ENCODE results near the gene DLGAP3.
A peak's percentile ranks its signal among the peaks of the same experiment; 100 is the strongest.

Gene DLGAP3

DNA sequence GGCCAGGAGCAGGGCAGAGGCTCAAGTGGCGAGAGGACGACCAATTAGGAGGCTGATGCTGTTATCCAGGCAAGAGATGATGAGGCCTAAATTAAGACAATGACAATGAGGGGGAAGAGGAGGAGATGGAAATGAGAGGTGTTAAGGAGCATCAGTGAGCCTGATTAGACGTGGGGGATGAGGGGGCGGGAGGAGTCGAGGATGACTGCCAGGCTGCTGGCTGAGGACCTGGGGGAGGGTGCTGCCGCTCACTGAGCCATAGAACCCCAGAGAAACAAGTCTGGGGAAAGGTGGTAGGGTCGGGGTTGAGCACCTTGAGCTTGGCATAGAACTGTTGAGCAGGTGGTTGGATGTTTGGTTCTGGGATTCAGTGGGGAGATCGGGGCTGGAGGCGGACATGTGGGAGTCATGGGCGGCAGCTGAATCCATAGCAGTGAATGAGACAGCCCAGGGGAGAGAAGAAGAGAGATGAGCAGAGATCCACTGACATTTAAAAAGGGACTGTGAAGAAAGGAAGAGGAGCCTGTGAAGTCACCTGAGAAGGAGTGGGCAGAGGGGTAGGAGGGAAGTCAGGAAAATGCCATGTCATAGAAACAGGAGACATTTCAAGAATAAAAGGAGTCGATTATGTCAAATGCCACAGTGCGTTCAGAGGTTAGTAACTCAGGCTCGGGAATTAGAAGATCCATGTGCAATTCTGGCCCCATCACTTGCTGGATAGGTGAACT is 28.5 kb downstream of the DLGAP3 start:
- no peak for DNase-seq (ENCODE audit: low spot score)

DNA sequence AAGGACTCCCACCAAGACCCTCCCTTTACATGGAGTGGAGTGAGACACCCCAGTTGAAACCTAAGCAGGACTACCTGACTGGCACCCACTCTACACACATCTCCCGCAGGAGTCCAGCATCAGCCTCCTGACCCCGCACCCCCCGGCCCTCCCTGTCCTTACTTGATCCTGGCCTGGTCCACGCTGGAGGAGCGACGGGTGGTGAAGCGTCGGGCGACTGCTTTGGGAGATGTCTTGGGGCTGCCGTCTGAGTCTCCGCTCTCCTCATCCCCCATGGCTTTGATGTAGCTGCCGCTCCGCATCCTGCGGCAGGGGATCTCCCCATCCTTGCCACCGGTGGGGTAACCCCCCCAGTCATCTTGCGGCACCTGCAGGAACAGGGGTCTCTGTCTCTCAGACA is 29.5 kb downstream of the DLGAP3 start:
- no peak for DNase-seq (ENCODE audit: low spot score)

DNA sequence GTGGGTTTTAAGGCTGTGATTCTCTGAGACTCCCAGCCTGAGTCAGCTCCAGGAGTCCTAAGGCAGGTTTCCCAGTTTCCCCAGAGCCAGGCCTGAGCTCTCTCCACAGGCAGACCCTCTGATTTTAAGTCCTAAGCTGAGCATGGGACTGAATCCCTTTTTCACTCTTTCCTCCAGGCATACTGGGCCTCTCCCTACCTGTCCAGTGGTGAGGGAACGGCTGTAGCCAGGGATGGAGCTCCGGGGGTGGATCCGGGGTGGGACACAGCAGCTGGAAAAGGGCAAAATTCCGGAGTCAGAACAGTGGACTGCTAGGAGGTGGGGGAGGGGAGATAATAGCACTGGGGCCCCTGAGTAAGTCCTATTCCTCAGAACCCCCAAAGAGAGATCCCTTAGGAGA is 30.0 kb downstream of the DLGAP3 start:
- no peak for DNase-seq (ENCODE audit: low spot score)

DNA sequence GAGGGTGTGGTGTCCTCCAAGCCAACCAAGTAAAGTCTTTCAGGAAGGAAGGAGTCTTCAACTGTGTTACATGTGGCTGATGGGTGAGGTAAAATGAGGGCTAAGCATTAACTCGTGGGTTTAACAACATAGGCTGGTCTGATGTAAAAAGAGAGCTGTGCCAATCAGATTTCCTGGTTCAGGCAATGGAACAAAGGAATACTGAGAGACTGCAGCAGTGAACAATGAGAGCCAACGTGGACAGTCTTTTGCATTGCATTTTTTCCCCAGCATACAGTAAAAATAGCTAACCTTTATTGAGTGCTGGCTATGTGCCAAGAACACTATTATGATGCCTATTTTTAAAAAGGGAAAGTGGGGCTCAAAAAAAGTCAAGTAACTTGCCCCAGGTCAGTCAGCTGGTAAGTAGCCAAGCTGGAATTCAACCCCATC is 31.1 kb downstream of the DLGAP3 start:
- DNase-seq (ENCODE audit: low spot score), result no peak

DNA sequence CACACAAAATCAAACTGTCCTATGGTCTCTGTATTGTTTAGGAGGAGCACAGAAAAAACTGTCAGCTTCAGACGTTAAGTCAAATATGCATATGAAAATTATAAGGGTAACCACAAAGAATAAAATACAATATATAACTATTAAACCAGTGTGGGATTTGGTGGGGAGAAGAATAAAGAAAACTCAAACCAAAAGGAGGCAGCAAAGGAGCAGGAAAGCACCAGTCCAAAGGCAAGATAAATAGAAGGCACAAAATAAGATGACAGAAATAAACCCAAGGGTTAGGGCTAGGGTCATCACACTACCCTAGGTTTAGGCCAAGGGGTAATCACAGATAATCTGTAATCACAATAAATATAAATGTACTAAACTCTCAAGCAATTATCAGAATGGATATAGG is 32.8 kb downstream of the DLGAP3 start:
- DNase-seq (ENCODE audit: low spot score), result no peak

DNA sequence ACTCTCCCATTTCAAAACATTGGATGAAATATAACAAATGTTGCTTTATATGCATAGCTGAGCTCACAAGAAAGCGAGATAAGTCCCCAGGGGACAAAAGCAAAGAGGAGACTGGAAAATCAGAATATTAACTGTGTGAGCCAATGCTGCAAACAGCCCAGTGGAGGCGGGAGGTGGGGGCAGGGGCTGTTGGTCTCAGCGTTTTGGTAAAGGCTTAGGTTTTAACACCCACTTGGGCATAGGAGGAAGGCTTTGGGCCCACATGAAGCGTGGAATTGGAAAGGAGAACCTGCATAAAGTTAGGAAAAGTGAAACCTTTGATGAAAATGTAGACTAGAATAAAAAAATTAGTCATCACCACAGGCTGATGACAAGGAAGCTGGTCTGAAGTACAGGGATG is 39.7 kb downstream of the DLGAP3 start:
- no peak for DNase-seq (ENCODE audit: low spot score)

DNA sequence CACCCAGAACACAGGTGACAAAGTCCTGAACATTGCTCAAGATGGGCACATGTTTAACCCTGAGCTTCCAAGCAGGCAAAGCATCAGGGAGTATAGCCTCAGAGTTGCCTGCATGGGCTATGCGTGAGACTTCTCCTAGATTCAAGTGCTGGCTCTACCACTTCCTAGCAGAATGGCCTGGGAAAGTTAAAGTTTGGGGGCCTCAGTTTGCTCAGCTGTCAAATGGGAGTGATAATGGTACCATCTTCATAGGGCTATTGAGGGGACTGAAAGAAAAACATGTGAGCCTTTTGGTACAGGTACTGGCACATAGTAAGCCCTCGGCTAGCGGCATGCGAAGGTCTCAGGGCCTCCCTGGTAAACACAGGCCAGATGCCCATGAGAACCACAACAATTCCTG is 41.9 kb downstream of the DLGAP3 start:
- no peak for DNase-seq (ENCODE audit: low spot score)

DNA sequence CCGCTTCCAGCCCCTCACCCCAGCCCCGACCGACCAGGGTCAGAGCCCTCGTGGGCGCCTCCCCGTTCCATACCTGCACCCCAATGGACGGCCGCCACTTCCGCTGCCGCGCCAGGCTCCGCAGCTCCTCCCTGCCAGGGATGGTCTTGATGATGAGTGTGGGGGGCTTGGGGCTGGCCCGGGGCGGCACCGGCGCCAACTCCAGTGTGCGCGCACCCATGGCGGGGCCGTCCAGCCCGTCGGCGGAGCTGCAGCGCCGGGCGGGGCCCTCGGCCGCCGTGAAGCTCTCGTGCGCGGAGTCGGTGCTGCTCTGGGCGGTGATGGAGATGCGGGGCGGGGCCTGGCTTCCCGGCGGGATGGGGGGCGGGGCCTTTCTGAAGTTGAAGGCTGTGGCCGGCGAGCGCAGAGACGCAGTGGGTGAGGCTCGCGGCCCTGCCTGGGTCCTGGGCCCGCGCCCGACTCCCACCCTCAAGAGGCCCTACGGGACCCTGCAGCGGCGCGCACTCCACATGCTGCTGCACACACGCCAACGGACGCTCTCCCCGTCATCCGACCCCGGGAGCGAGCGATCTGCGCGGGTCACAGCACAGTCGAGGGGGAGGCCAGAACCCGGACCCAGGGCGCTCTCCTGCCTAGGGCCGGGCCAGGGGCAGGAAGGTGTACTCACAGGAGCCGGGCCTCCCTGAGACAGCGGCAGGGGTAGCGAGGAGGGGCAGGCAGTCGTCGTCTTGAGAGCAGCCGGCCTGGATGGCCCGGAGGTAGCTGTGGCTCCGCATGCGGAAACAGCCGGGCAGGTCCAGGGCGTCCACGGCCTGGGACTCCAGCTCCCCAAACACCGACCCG is 43.8 kb downstream of the DLGAP3 start:
- peak; percentile 87 for DNase-seq (ENCODE audit: low spot score)

DNA sequence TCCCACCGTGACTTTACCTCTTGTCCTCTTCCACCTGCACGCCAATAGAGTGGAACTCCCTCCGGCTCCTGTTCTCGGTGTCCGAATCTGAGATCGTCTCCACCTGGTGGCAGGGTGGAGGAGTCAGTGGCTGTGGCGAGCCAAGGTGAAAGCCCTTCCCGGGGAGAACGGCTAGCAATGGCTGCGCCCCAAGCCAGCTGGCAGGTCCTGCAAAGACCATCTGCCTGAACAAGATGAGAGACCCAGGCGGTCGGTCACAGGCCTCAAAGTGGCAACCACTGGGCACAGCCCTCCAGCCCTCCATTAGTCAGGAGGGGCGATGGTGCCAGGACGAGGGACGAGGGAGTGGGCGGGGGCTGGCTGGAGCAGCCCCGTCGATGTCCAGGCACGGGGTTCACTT is 44.5 kb downstream of the DLGAP3 start:
- no peak for DNase-seq (ENCODE audit: low spot score)

DNA sequence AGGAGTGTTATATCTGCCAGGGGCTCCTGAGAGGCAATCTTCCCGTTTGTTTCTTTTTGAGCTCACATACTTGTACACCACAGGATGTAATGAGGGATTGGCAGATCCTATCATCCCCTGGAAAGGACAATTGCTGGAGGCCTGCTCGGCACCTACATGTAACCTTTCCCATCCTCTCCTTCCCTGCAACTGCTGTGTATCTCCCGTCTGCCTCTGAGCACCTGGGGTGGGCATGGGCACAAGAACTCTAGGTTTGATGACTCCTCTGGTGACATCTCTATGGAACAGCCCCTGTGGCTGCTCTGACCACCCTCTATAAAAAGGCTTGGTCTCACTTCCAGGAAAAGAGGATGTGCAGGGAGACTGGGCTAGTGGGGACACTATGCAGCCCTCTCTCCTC is 44.9 kb downstream of the DLGAP3 start:
- no peak for DNase-seq (ENCODE audit: low spot score)

DNA sequence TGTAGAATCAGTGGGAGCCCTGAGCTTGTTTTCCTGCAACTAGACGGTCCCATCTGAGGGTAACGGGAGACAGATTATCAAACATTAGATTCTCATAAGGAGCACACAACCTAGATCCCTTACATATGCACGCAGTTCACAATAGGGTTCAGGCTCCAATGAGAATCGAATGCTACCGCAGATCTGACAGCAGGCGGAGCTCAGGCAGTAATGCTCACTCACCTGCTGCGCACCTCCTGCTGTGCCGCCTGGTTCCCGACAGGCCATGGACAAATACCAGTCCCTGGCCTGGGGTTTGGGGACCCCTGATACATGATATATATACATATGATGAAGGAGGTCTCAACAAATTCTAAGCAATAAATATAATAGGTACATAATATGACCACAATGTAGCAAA is 50.2 kb downstream of the DLGAP3 start:
- no peak for DNase-seq (ENCODE audit: low spot score)

DNA sequence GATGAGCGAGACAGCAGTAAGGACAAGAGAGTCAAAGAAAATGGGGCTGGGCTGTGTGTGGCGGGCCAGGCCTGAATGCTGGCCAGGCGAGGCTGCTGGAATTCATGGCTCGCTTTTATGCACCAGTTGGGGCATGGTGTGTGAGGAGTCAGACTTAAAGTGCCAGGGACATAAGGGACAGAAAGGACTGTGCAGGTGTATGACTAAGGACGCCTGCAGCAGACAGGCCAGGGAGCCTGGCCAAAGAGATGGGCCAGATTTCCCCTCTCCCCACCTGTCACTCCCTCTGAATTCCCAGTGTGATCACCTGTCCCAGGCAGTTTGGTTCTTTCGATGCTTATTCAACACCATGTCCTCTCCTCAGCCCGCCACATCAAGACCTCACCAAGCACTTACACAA is 53.0 kb downstream of the DLGAP3 start:
- DNase-seq (ENCODE audit: low spot score), result no peak

DNA sequence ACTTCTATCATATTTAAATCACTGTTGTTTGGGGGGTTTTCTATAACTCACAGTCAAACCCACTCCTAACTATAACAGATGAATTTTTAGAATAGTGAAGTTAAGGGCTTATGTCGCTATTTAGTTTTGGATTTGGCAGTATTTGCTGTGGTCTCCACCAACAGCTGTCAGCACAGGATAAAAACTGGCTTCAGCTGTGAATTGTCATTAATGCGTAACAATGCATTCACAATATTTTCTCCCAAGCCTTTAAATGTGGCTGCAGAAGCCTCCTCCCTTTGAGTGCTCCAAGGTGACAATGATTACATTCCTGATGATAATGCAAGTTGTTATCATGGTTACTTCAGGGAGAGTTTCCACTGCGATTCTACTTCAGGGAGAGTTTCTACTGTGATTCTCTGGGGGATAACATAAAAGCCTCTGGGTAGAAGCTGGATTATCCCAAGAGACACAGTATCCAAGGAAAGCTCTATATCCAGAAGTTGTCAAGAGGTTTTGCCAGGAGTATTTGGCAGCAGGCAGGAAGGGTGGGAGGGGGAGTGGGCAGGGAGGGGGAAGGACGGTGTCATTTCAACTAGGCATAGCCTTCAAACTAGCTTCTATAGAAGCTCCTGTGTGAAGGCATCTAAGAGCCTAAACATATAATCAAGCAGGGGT is 55.0 kb downstream of the DLGAP3 start:
- DNase-seq (ENCODE audit: low spot score), result no peak

DNA sequence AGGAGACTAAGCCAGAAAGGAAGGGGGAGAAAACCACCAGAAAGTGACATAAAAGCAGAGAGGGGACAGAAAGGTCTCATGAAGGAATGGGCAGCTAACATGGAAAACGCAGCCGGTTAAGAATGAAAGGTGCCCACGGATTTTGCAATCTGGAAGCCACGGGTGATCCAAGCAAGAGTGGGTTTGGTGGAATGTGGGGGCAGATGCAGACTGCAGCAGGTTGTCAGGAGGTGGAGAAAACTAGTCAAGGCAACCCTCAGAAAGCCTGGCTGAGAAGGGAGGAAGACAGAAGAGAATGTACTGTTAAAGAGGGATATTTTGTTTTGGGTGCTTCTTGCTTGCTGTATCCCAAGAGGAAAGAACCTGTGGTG is 57.3 kb downstream of the DLGAP3 start:
- no peak for DNase-seq (ENCODE audit: low spot score)

DNA sequence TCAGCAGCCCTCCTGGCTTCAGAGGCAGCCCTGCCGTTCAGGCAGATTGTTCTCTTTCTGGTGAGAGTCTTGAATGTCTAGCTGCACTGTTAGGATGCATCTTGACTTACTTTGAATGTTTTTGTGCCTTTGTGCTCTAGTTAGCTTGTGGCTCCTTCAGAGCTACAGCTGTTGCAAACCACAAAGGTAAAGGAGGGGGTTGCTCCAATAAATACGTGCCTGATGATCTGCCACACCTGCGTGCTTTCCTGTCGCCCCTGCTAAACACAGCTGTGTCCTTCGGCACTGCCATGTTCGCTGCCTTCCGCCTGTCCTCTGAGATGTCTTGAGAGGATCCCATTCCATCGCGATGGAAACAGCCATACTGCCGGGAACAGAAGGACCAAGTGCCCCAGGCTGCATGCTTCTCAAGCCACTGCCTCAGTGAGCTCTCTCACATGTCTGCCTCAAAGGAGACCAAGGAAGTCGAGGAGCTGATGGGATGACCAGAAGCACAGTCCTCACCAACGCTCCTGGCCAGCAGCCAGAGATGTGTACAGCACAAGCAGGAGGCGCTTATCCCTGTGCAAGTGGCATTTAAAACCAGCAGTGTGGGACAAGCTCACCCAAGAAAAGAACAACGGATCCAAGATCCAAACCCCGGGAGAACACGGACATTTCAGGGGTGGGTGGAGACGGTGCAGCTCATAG is 57.9 kb downstream of the DLGAP3 start:
- no peak for DNase-seq (ENCODE audit: low spot score)

DNA sequence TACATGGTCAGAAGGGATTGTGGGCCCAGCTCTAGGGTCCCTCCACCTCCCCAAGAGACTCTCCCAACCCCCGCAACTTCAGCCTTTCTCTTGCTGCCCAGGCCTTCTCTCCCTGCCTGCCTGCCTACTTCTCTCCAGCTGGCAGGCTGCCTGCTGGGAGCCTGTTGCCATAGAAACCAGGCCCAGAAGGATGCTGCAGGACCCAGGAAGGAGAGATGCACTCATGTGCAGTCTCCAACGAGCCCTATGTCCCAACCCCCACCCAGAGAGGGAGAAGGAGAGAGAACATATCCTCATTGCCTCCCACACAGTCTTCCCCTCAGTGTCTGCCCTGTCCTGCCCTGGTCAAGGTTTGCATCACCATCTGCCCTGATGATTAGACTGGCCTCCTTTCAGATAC is 59.1 kb downstream of the DLGAP3 start:
- DNase-seq (ENCODE audit: low spot score), result no peak

DNA sequence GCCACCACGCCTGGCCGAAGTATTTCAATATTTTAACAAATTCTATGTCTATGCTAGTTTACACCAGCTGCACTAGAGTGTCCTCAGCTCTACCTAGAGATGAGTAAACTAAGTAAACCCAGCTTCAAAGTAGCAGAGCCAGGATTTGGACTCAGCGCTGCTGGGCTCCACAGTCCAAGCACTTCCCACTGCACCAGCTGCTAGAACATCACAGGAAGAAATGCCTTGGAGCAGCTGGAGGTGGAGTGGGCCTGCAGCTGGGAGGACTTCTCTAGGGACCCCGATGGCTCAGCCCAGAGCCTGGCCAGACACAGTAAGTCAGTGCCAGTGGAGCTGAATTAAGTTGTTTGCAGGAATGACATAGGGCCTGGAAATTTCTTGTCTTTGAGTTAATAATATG is 59.7 kb downstream of the DLGAP3 start:
- DNase-seq (ENCODE audit: low spot score), result no peak

DNA sequence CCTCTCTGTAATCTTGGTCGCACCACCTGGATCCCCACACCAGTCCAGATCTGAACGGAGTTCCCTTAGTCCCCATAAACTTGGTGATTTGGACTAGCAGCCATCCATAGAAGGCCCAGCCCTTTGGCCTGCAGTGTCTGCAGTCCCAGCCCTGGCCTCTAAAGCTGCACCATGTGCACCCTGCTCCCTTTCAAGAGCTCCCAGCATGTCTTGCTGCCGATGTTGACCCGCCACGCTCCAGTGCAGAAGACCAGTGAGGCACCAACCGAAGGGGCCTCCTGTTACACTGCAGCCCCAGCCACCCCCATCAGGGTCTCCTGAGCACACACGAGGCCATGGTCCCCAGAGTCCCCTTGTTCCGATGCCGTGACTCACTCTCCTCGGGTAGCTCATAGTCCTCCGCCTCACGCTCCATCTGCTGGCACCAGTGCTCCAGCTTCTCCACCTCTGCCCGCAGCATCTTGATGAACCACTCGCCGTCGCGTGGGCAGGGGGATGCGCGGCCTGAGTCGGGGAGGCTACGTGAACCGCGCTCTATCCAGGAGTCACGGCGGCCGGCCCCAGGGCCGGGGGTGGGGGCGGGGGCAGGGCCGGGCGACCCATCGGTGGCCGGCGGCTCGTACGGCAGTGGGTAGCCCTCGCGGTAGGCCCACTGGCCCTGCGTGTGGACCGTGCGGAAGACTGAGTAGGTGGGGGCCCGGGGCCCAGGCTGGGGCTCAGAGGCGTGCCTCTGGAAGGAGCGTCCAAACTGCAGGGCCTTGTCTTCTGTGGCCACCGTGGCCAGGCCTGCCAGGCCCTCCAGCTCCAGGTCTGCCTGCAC is 61.0 kb downstream of the DLGAP3 start:
- DNase-seq (ENCODE audit: low spot score), result no peak

DNA sequence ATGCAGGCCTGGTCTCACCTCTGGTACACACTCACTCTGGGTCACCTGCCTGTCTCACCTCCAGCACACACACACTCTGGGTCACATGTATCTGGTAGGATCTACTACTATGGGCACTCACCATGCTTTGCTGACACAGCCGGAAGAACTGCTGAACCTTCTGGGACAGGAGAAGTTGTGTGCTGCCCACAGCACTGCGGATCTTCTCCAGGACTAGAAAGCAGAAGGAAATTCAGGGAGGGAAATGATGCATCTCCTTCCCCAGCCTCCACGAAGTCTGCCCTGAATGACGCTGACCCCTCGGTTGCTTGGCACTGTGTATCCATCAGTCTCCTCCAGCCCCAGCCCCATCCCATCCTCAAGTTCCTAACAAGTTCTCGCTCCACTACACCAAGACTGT is 62.0 kb downstream of the DLGAP3 start:
- DNase-seq (ENCODE audit: low spot score), result no peak

DNA sequence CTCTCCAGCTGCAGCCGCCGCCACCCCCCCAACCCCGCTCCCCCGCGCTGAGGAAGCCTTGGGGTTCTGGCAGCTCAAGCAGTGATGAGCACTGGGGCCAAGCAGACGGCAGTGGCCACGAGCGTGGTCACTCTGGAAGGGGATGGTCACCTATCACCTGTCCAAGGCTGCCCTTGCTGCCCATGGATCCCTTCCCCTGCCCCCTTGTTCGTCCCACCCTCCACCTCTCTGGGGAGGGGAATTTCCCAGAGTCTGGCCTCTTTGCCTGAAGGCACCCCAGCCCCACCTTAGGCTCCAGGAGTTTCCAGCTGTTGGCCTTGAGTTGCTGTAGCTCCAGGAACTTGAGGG is 62.7 kb downstream of the DLGAP3 start:
- DNase-seq (ENCODE audit: low spot score), result no peak

DNA sequence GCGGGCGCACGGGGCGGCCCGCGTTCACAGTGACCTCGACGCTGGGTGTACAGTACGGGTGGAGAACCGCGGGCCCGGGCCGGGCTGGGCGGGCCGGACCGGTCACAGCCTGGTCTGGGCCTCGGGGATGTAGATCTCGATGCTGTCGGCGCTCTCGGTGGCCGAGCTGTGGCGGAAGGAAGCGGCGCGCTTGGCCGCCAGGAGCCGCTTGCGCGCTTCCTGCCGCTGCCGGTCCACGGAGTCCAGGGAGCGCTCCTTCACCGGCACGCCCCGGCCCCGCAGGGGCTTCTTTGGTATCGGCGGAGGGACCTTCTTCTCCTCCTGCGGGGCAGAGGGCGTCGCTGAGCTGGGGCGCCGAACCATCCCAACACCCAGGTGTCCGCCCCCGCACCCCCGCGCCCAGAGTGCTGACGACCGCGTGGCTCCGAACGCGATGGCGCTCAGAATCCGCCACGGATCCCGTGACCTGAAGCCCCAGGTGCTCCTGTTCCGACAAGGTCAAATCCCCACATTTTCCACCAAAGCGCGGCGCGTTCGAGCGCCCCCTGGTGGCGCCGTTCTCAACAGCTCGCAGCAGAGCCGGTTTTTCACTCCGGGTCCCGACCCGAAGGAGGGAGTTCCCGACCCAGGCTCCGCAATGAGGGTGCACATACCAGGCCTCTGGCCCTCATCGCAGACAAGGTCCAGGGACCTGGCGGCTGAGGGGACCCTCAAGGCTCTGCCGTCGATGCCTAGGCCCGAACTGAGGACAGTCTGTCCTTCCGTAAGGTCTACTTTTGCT is 63.3 kb downstream of the DLGAP3 start:
- DNase-seq (ENCODE audit: low spot score), result peak; percentile 90

Data from AG20443 (cell line).